GM23338 (cell line): Measurements from ENCODE around the gene NUP98. TPM values are rescaled to one million over a fixed set of nuclear protein-coding genes. Genes with fewer than 3 reads are reported as not detected.
A peak's percentile ranks its signal among the peaks of the same experiment; 100 is the strongest.

ENCODE experiments used
- ATAC-seq: fragments of 200-7000 bp; cut with Tn5 transposase; 3 replicates; pipeline ENCODE4 v1.9.1; 2020
- DNase-seq: peaks from one replicate; pipeline ENCODE4 v3.0.0-alpha.2; 2015; ENCODE audit warnings: low spot score
- H2AFZ ChIP-seq: fragments of 200-600 bp; sonication (generic); 2 replicates; pipeline ENCODE4 v1.8.0; 2016; ENCODE audit warnings: antibody characterized with exemption, mild to moderate bottlenecking, moderate library complexity
- H3F3A ChIP-seq: fragments of 200-600 bp; sonication (generic); replicated peaks from 2 replicates; pipeline ENCODE4 v1.8.0; 2017; ENCODE audit warnings: antibody characterized with exemption, mixed run types, low read depth
- H3K27ac ChIP-seq: fragments of 200-600 bp; sonication (generic); 2 replicates; pipeline ENCODE4 v1.6.1; 2016; ENCODE audit warnings: low read depth
- H3K27me3 ChIP-seq: fragments of 200-600 bp; sonication (generic); 2 replicates; pipeline ENCODE4 v1.8.0; 2016; ENCODE audit warnings: mild to moderate bottlenecking, mixed run types, moderate library complexity; ENCODE audit not compliant: insufficient read depth
- H3K36me3 ChIP-seq: fragments of 200-600 bp; sonication (generic); 2 replicates; pipeline ENCODE4 v1.8.0; 2016; ENCODE audit warnings: mild to moderate bottlenecking; ENCODE audit not compliant: insufficient read depth
- H3K4me1 ChIP-seq: fragments of 200-600 bp; sonication (generic); 2 replicates; pipeline ENCODE4 v1.8.0; 2016; ENCODE audit warnings: mild to moderate bottlenecking, moderate library complexity; ENCODE audit not compliant: insufficient read depth
- H3K4me2 ChIP-seq: fragments of 200-600 bp; sonication (generic); 2 replicates; pipeline ENCODE4 v1.7.1; 2017; ENCODE audit warnings: mixed run types
- H3K4me3 ChIP-seq: fragments of 200-600 bp; sonication (generic); 2 replicates; pipeline ENCODE4 v1.6.1; 2016; ENCODE audit warnings: mixed run types
- H3K79me2 ChIP-seq: fragments of 200-600 bp; sonication (generic); replicated peaks from 2 replicates; pipeline ENCODE4 v1.8.0; 2017; ENCODE audit warnings: mild to moderate bottlenecking; ENCODE audit not compliant: insufficient read depth
- H3K9me2 ChIP-seq: fragments of 200-600 bp; sonication (generic); 2 replicates; pipeline ENCODE4 v1.8.0; 2017; ENCODE audit not compliant: insufficient read depth
- H4K20me1 ChIP-seq: fragments of 200-600 bp; sonication (generic); replicated peaks from 2 replicates; pipeline ENCODE4 v1.8.0; 2017; ENCODE audit warnings: mild to moderate bottlenecking; ENCODE audit not compliant: insufficient read depth
- H3K27ac Mint-ChIP-seq: 2 replicates; pipeline ENCODE4 v1.8.0; 2020; ENCODE audit warnings: inconsistent platforms, mild to moderate bottlenecking, moderate library complexity, mixed read lengths
- H3K27me3 Mint-ChIP-seq: 3 replicates; pipeline ENCODE4 v1.8.0; 2022; ENCODE audit warnings: low read depth, mild to moderate bottlenecking, moderate library complexity, mixed read lengths, inconsistent platforms; ENCODE audit not compliant: insufficient read depth, poor library complexity
- H3K36me3 Mint-ChIP-seq: 3 replicates; pipeline ENCODE4 v1.8.0; 2021; ENCODE audit warnings: low read depth, mild to moderate bottlenecking, inconsistent platforms, moderate library complexity, mixed read lengths
- H3K4me1 Mint-ChIP-seq: 3 replicates; pipeline ENCODE4 v1.8.0; 2020; ENCODE audit warnings: mild to moderate bottlenecking, inconsistent platforms, mixed read lengths
- H3K4me3 Mint-ChIP-seq: 3 replicates; pipeline ENCODE4 v1.8.0; 2021; ENCODE audit warnings: moderate library complexity, mild to moderate bottlenecking, inconsistent platforms, mixed read lengths
- H3K9me3 Mint-ChIP-seq: 3 replicates; pipeline ENCODE4 v1.8.0; 2020; ENCODE audit warnings: moderate library complexity, mild to moderate bottlenecking, inconsistent platforms, mixed read lengths
- CTCF ChIP-seq, 2 experiments: fragments of 200-600 bp in 1 of 2; sonication (generic) in 1 of 2; conservative IDR thresholded peaks; 2 replicates each; pipeline versions ENCODE4 v1.5.1 to v1.6.1; 2016 to 2017; ENCODE audit warnings: antibody characterized with exemption in 2 of 2, low read depth in 2 of 2, mild to moderate bottlenecking in 2 of 2, moderate library complexity in 1 of 2
- EZH2phosphoT487 ChIP-seq: fragments of 200-600 bp; sonication (generic); IDR thresholded peaks from one replicate; pipeline ENCODE4 v1.8.1; 2018; ENCODE audit warnings: antibody characterized with exemption; ENCODE audit not compliant: unreplicated experiment
- JUNB ChIP-seq: IDR thresholded peaks from one replicate; pipeline ENCODE4 v1.6.1; 2016; ENCODE audit warnings: antibody characterized with exemption; ENCODE audit not compliant: unreplicated experiment
- POLR2AphosphoS5 ChIP-seq: IDR thresholded peaks from 2 replicates; pipeline ENCODE4 v1.6.1; 2016; ENCODE audit warnings: antibody characterized with exemption, low read depth
- REST ChIP-seq: IDR thresholded peaks from one replicate; pipeline ENCODE4 v1.6.1; 2018; ENCODE audit warnings: antibody characterized with exemption; ENCODE audit not compliant: unreplicated experiment
- STAT1 ChIP-seq: IDR thresholded peaks from one replicate; pipeline ENCODE4 v1.6.1; 2016; ENCODE audit warnings: antibody characterized with exemption; ENCODE audit not compliant: unreplicated experiment
- ZNF331 ChIP-seq: fragments of 250-450 bp; sonication (Bioruptor Pico); IDR thresholded peaks from 2 replicates; pipeline ENCODE4 v1.5.0; 2020; ENCODE audit warnings: low read depth, mild to moderate bottlenecking, moderate library complexity
- polyA plus RNA-seq: library from polyadenylated mRNA; unstranded; fragments of >200 nt; fragmentation: Nextera tagmentation; extraction: Ambion mirVana; gene quantifications from 2 replicates; pipeline ENCODE4 v1.2.1, GENCODE V29; 2016
- total RNA-seq: library from RNA; depleted of rRNA; stranded (reverse); fragments of >200 nt; shearing (Covaris generic); gene quantifications from 2 replicates; pipeline ENCODE4 v1.2.3, GENCODE V29; 2014
- TF ChIP-seq, protein P1 (sequence below): IDR thresholded peaks from 2 replicates; pipeline ENCODE4 v1.6.1; 2016; ENCODE audit warnings: antibody characterized with exemption
- TF ChIP-seq, protein P2 (sequence below): fragments of 250-450 bp; sonication (Bioruptor Pico); IDR thresholded peaks from 2 replicates; pipeline ENCODE4 v1.5.0; 2020; ENCODE audit warnings: mild to moderate bottlenecking, moderate library complexity

Gene NUP98
- total and polyA plus RNA-seq, 2 experiments from 2014 or later, result 23.9 to 174 TPM

DNA sequence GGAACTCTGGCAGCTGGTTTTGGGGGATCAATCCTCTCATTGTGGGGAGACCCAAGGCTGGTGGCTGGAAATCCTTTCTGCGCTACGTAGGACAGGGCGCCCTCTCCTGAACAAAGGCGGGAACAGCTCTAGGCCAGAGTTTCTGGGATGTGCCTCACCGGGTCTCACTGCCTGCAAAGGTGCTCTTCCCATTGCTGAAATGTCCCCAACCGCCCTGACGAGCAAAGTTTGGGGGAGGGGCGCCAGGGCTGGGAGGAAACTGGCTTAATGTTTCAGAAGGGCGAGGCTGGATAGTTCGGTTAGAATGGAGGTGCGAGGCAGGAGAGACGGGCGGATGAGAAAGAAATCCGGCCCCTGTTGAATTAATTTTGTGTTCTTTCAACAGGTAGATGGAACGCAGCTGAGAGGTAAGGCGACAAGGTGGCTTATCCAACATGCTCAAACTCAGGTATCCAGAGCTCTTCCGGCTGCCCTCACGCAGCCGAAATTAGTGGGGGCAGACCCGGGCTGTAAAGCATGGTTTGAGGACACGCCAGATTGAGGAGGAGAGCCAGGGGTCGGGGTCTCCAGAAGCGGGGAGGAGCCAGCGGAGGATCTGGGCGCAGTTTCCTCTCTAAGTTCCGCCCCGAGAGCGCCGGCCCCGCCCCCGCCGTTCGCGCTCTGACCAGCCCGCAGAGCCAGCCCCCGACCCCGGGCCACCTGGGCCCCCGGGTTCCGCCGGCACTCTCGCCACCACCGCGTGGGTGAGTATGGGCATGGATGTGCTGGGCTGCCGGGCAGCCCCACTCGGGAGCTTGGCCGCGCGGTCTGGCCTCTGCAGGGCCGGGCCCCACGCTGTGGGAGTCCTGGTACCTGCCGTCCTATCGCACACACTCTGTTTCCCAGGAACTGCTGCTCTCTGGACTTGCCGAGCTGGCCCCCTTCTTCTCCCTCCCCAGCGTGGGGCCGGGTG lies 10.8 kb upstream of the NUP98 start, which contains the start of gene PGAP2 (continued):
- TF ChIP-seq, protein P1, sequence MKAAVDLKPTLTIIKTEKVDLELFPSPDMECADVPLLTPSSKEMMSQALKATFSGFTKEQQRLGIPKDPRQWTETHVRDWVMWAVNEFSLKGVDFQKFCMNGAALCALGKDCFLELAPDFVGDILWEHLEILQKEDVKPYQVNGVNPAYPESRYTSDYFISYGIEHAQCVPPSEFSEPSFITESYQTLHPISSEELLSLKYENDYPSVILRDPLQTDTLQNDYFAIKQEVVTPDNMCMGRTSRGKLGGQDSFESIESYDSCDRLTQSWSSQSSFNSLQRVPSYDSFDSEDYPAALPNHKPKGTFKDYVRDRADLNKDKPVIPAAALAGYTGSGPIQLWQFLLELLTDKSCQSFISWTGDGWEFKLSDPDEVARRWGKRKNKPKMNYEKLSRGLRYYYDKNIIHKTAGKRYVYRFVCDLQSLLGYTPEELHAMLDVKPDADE, result peak; percentile 48; the same call in 1 of the 2 replicates
- TF ChIP-seq CTCF (conservative IDR thresholded peaks at IDR 0.05; ENCODE audit: low read depth in 2 of 2) (peak; percentile 79), ZNF331 (CRISPR knock-in tag) (0 out of 2 replicates have a peak, but pooled peaks have one; percentile 37), EZH2phosphoT487 (no peak), POLR2AphosphoS5 (peak; percentile 85), REST (no peak)

DNA sequence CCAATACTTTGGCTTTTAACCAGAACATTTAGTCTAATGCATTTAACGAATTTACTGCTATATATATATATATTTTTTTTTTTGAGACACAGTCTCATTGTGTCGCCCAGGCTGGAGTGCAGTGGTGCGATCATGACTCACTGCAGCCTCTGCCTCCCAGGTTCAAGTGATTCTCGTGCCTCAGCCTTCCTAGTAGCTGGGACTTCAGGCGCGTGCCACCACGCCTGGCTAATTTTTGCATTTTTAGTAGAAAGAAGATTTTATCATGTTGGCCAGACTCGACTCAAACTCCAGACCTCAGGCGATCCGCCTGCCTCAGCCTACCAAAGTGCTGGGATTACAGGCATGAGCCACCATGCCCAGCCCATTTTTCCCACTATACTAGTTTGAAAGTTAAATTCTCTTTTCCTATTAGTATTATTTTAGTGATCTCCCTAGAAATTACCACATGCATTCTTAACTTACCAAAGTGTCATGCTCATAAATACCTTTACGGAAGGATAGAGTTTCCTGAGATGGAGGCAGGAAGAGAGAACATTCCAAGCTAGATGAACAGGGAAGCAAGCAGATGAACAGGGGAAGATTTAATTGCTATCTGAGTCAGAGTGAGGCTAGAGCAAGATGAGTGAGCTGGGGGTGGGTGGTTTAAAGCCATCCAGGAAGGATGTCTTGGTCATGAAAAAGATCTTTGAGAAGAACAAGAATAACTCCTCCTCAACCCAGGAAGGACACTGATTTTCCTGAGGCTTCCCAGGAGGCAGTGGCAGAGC lies 6.6 kb upstream of the NUP98 start:
- Histone ChIP-seq H3K79me2 (0 out of 2 replicates have a peak, but pooled peaks cover 3% of the 10 kb centered on the region), H3K4me1 (no peaks in the 10 kb centered on the region; the same call in 1 of the 2 replicates), H4K20me1 (no peaks in the 10 kb centered on the region), H3K36me3 (no peaks in the 10 kb centered on the region), H3K27me3 (no peaks in the 10 kb centered on the region), H3K9me2 (no peaks in the 10 kb centered on the region), H3K4me2 (no peak overlapping the region), H3K27ac (no peak overlapping the region), H2AFZ (no peak overlapping the region), H3K4me3 (no peak overlapping the region), H3F3A (peaks cover 3% of the 10 kb centered on the region; the same call in 1 of the 2 replicates)
- peaks cover 6% of the 10 kb centered on the region; the same call in 2 of the 3 replicates for H3K4me1 Mint-ChIP-seq
- H3K36me3 Mint-ChIP-seq, result no peaks in the 10 kb centered on the region
- no peak overlapping the region for H3K4me3 Mint-ChIP-seq
- no peak overlapping the region for H3K27ac Mint-ChIP-seq
- ATAC-seq, result no peak
- no peaks in the 10 kb centered on the region for H3K9me3 Mint-ChIP-seq
- no peak for DNase-seq
- TF ChIP-seq JUNB (no peak), STAT1 (no peak), EZH2phosphoT487 (no peak)
- TF ChIP-seq, protein P2, sequence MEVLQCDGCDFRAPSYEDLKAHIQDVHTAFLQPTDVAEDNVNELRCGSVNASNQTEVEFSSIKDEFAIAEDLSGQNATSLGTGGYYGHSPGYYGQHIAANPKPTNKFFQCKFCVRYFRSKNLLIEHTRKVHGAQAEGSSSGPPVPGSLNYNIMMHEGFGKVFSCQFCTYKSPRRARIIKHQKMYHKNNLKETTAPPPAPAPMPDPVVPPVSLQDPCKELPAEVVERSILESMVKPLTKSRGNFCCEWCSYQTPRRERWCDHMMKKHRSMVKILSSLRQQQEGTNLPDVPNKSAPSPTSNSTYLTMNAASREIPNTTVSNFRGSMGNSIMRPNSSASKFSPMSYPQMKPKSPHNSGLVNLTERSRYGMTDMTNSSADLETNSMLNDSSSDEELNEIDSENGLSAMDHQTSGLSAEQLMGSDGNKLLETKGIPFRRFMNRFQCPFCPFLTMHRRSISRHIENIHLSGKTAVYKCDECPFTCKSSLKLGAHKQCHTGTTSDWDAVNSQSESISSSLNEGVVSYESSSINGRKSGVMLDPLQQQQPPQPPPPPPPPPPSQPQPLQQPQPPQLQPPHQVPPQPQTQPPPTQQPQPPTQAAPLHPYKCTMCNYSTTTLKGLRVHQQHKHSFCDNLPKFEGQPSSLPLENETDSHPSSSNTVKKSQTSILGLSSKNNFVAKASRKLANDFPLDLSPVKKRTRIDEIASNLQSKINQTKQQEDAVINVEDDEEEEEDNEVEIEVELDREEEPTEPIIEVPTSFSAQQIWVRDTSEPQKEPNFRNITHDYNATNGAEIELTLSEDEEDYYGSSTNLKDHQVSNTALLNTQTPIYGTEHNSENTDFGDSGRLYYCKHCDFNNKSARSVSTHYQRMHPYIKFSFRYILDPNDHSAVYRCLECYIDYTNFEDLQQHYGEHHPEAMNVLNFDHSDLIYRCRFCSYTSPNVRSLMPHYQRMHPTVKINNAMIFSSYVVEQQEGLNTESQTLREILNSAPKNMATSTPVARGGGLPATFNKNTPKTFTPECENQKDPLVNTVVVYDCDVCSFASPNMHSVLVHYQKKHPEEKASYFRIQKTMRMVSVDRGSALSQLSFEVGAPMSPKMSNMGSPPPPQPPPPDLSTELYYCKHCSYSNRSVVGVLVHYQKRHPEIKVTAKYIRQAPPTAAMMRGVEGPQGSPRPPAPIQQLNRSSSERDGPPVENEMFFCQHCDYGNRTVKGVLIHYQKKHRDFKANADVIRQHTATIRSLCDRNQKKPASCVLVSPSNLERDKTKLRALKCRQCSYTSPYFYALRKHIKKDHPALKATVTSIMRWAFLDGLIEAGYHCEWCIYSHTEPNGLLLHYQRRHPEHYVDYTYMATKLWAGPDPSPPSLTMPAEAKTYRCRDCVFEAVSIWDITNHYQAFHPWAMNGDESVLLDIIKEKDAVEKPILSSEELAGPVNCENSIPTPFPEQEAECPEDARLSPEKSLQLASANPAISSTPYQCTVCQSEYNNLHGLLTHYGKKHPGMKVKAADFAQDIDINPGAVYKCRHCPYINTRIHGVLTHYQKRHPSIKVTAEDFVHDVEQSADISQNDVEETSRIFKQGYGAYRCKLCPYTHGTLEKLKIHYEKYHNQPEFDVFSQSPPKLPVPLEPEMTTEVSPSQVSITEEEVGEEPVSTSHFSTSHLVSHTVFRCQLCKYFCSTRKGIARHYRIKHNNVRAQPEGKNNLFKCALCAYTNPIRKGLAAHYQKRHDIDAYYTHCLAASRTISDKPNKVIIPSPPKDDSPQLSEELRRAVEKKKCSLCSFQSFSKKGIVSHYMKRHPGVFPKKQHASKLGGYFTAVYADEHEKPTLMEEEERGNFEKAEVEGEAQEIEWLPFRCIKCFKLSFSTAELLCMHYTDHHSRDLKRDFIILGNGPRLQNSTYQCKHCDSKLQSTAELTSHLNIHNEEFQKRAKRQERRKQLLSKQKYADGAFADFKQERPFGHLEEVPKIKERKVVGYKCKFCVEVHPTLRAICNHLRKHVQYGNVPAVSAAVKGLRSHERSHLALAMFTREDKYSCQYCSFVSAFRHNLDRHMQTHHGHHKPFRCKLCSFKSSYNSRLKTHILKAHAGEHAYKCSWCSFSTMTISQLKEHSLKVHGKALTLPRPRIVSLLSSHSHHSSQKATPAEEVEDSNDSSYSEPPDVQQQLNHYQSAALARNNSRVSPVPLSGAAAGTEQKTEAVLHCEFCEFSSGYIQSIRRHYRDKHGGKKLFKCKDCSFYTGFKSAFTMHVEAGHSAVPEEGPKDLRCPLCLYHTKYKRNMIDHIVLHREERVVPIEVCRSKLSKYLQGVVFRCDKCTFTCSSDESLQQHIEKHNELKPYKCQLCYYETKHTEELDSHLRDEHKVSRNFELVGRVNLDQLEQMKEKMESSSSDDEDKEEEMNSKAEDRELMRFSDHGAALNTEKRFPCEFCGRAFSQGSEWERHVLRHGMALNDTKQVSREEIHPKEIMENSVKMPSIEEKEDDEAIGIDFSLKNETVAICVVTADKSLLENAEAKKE (CRISPR knock-in tag), result no peak
- H3K27me3 Mint-ChIP-seq, result peaks cover 7% of the 10 kb centered on the region
